ENCODE measurements around the gene PRELID2.
"Not testable (repeated sequence)": the region's sequence is repeated elsewhere in the genome, so short reads cannot be mapped to it uniquely, and the experiment has no call there.

The PRELID2 gene

GRCh38 chr5:145840458-145841132 is 5.5 kb upstream of the PRELID2 start:
- DNase-seq: no peak

GRCh38 chr5:145838276-145838675 is 3.1 kb upstream of the PRELID2 start:
- no peak for DNase-seq

DNA sequence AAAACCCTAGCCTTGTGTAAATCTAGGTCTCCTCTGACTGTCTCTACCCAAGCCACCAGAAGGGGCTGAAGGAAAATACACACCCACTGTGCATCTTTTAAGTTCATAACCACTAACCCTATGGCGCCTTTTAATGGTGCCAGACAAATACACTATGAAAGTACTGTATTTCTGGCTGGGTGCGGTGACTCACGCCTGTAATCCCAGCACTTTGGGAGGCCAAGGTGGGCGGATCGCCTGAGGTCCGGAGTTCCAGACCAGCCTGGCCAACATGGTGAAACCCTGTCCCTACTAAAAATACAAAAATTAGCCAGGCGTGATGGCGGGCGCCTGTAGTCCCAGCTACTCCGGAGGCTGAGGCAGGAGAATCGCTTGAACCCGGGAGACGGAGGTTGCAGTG is 1.1 kb upstream of the PRELID2 start:
- DNase-seq: not testable (repeated sequence)

GRCh38 chr5:145835848-145836239 is 702 bp upstream of the PRELID2 start:
- no peak for DNase-seq

DNA sequence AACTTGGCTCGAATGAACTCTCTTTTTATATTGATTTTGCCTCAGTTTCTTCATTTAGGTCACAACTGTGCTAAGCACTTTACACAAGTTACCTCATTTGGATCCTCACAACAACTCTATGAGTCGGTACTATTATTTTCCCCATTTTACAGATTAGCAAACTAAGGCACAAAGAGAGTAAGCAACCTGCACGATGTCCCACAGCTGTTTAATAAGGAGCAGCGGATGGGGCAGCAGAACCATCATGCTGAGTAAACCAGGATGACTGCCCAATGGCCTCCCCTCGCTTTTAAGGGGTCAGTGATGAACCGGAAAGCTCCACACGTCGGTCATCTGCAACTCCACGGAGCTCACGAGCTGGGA is 607 bp downstream of the PRELID2 start:
- DNase-seq: no peak

- no peak for DNase-seq
These were observed 1.4 kb downstream of the PRELID2 start for GRCh38 chr5:145833631-145834200.

- no peak for DNase-seq
These were observed 4.5 kb downstream of the PRELID2 start for GRCh38 chr5:145830594-145830993.

GRCh38 chr5:145829708-145830361 is 5.3 kb downstream of the PRELID2 start:
- no peak for DNase-seq

DNA sequence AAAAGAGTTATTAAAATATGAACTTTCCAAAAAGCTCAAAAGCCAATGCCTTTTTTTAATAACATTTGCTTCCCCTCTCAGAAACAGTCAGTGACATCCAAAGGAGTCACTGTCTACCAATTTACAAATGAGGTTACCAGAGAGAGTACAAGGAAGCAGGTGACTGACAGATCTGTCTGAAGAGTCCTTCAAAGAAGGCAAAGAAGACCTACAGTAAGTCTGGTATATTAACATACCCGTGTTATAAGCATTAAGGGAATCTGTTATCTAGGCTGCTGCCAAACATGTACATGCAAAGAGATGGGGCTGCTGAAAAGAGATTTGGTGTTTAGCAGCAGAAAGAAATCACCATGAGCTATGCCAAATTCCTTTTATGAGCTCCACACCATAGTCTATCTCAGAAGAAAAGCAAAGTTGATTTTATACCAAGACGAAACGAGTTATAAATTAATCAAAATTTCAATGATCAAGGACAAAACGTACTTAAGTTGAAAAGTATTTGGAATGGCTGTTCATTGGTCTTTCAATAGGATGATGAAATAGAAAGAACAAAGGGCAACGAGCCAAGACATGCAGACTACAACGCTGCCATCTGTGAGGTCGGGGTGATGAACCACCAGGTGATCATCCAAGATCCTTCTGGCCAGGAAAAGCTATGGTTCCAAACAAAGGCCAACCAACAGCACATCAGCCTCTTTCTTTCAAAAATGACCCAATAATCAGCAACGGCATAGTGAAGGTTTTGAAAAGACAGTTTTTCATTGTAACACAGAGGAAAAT is 8.1 kb downstream of the PRELID2 start:
- no peak for DNase-seq

GRCh38 chr5:145825751-145826180 is 9.4 kb downstream of the PRELID2 start:
- no peak for DNase-seq

GRCh38 chr5:145824040-145824439 is 11.1 kb downstream of the PRELID2 start:
- DNase-seq: no peak

GRCh38 chr5:145818604-145819003 is 16.5 kb downstream of the PRELID2 start:
- no peak for DNase-seq

DNA sequence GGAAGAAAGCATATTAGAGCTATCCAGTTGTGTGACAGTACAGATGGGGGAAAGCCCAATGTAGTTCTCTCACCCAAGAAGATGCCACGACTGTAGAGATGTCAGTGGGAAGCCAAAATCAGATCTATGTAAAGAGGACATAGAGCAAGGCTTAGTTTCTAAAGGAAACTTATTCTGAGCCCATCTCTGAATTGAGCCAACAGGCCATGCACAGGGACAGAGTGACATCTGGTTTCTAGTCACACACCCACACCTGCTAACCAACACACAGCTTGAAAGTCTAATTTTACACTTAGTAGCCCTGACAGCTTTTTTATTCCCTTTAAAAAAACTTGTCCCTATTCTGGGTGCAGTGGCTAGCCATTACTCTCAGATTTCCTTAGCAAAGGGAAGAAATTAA is 22.3 kb downstream of the PRELID2 start:
- DNase-seq: no peak

- no peak for DNase-seq
These were observed 23.1 kb downstream of the PRELID2 start for GRCh38 chr5:145811834-145812625.

- DNase-seq: no peak
These were observed 28.2 kb downstream of the PRELID2 start for GRCh38 chr5:145806923-145807322.

- no peak for DNase-seq
These were observed 29.3 kb downstream of the PRELID2 start for GRCh38 chr5:145805819-145806218.

DNA sequence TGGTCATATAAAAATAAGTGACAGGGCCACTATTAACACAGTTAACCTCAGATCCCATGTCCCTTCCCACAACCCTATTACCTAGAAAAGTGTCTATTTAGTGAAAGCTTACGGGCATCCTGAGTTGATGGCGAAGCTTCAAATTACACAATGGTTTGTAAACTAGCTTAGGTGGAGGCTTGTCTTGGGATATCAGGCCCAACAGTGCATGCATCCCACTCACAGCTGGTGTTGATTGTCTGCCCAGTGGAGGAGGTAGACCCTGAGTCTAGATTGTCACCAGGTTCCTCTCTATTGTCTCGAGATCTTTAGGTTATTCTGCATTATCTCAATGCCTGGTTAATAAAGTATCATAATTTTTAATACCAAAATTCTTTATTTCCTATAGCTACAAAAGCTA is 30.4 kb downstream of the PRELID2 start:
- DNase-seq: no peak

- no peak for DNase-seq
These were observed 31.8 kb downstream of the PRELID2 start for GRCh38 chr5:145803112-145804004.

- no peak for DNase-seq
These were observed 33.9 kb downstream of the PRELID2 start for GRCh38 chr5:145801195-145801594.

DNA sequence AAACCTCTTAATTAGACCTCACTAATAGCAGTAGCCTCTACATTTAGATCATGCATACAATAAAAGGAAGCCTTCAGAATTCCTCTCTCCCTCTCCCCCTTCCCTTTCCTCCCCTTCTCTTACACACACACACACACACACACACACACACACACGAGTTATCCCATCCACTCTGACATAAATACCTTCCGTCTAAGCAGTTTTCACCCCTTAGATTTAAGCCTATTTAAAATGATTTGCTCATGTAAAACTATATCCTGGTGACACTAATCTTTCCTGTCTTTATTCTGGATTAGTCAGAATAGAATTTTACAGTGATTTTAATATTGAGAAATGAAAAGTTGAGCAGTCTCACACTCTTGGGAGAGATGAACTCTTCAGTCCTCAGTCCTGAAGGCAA is 35.0 kb downstream of the PRELID2 start:
- no peak for DNase-seq

GRCh38 chr5:145798503-145798902 is 36.6 kb downstream of the PRELID2 start:
- DNase-seq: not testable (repeated sequence)
